Epithelial cell of proximal tubule (primary cell): ENCODE results near the gene MAP6D1. TPM values are rescaled to one million over a fixed set of nuclear protein-coding genes. Genes with fewer than 3 reads are reported as not detected.

Experiments used
- DNase-seq: peaks from one replicate; pipeline ENCODE4 v3.0.0-alpha.2; 2011; ENCODE audit warnings: low read depth
- H3K4me3 ChIP-seq: 2 replicates; pipeline ENCODE4 v1.5.1; 2011; ENCODE audit warnings: low read depth, mild to moderate bottlenecking, low read length
- total RNA-seq: library from RNA; depleted of rRNA; stranded (reverse); fragments of >200 nt; gene quantifications from 2 replicates; pipeline ENCODE4 v1.2.3, GENCODE V29; 2015
- TF ChIP-seq, protein P1 (sequence below): conservative IDR thresholded peaks from 2 replicates; pipeline ENCODE4 v1.5.1; 2012; ENCODE audit warnings: low read depth, mild to moderate bottlenecking, low read length

The MAP6D1 gene
- total RNA-seq, 1 donor from 2014 or later, result 14.4 TPM

DNA sequence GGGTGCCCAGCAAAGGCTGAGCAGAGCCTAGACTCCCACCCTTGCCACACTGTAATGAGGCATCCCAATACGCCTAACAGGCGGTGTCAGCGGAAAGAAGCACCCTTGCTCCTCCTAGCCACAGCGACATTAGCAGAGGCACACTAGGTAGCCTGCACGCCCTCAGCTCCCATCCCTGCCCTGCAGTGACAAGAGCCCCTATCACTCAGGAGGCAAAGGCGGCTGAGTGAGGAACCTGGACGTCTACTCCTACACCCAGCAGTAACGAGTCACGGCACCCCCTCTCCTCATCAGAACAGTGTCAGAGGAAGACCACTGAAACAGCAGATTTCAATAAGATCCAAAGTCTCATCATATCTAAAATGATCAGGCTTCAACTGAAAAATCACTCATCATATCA lies 12.0 kb upstream of the MAP6D1 start:
- TF ChIP-seq, protein P1, sequence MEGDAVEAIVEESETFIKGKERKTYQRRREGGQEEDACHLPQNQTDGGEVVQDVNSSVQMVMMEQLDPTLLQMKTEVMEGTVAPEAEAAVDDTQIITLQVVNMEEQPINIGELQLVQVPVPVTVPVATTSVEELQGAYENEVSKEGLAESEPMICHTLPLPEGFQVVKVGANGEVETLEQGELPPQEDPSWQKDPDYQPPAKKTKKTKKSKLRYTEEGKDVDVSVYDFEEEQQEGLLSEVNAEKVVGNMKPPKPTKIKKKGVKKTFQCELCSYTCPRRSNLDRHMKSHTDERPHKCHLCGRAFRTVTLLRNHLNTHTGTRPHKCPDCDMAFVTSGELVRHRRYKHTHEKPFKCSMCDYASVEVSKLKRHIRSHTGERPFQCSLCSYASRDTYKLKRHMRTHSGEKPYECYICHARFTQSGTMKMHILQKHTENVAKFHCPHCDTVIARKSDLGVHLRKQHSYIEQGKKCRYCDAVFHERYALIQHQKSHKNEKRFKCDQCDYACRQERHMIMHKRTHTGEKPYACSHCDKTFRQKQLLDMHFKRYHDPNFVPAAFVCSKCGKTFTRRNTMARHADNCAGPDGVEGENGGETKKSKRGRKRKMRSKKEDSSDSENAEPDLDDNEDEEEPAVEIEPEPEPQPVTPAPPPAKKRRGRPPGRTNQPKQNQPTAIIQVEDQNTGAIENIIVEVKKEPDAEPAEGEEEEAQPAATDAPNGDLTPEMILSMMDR, result no peak
- H3K4me3 ChIP-seq, result no peak overlapping the region
- no peak for DNase-seq

DNA sequence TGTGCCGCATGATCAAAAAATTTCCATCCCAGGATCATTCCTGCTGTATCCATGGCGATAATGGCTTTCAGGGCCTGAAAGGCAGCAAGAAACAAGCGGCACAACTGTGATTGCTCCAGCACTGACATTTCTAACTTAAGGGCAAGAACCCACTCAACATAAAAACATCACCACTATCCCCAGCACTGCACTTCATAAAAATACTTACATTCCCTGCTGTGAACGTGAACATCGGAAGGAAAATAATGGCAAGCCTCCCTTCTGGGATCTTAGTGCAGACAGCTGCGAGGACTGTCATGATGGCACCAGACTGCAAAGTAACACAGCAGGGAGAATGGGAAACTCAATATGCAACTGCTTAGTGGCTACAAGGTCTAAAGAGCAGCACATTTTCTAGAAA lies 8.1 kb upstream of the MAP6D1 start:
- TF ChIP-seq, protein P1, result no peak
- H3K4me3 ChIP-seq, result no peak overlapping the region
- no peak for DNase-seq

DNA sequence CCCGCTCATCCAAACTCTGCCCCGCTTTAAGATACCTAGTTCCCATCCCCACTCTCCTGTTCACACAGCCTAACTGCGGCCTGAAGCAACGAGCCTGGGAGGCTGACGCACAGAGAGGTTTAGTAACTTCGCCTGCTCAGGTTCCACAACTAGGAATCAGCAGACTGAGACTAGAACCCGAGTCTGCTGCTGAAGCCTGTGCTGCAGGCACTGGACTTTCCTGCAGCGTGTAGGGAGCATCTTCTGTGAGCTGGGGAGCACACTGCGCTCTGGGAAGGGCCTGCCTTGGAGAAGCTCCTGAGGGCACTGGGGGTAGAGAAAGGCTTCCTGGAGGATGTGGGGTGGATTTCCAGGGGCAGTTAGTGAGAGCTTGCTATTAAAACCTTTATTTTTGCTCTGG lies 4.8 kb upstream of the MAP6D1 start:
- TF ChIP-seq, protein P1, result no peak
- no peak overlapping the region for H3K4me3 ChIP-seq
- no peak for DNase-seq

DNA sequence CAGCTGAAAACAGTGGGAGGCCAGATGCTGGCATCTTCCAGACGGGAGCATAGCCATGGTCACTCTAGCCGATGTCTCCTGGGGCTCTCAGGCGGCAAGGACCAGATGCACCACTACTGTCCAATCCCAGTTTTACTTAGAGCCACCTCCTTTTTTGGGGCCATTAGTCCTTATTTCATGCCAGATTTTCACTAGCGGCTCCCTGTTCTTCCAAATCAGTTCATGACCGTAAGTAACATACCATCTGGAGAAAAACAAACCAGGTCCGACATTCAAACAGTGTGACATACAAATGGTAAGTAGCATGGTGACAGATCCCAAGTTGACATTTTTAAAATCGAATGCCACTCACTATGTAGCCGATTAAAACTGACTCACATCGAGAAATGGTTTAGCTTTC lies 4.1 kb upstream of the MAP6D1 start:
- TF ChIP-seq, protein P1, result no peak
- no peak overlapping the region for H3K4me3 ChIP-seq

DNA sequence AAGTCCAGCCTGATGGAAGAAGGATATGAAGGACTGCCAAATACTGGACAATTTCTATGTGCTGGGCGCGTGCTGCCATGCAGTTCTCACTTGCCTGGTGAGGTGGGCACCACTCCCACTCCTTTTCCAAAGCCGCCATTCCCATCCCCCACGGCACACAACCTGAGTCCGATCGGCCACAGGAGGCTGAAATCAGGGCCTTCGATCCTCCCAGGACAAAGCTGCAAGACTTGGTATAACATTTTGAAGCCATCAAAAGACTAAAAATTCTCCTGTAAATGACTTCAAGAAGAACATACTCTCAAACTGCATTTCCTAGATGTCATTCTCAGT lies 3.1 kb upstream of the MAP6D1 start:
- H3K4me3 ChIP-seq, result no peak overlapping the region
- TF ChIP-seq, protein P1, result no peak
- no peak for DNase-seq

More for the DNA sequence above, 4.1 kb upstream of the MAP6D1 start:
- no peak for DNase-seq

DNA sequence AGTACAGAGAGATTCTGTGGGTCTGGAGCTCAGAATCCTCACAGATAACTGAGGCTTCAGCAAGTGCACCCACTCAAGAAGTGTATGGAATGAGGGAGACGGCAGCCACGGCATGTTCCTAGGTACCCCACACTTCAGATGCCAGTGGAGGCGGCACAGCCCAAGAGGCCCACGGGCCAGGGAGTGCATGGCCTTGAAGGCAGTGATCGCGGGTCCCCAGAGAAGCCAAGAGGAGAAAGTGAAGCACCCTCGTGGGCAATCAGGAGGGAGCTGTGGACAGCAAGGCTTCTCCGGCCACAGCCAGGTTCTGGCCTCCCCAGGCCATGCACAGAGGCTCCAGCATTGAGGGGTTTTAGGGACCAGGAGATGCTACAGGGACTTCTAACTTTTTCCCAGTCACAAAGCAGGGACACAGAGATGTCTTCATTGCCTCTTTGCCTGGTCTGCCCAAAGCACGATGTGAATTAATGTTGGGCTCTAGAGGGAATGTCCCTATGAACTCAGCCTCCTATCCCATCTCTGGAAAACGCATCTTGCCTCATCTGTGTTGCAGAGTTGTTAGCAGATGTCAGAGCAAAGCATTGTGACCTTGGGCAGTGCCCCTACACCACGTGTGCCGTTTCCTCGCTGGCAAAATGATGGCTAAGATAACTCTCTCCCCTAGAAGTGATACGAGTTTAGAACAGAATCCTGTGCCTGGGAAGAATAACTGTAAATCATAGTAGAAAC lies 2.6 kb upstream of the MAP6D1 start:
- DNase-seq, result no peak
- TF ChIP-seq, protein P1, result no peak
- H3K4me3 ChIP-seq, result no peak overlapping the region
